GM18907 (cell line): ENCODE data around the gene C18orf32.
A peak's percentile ranks its signal among the peaks of the same experiment; 100 is the strongest.
"Not testable (repeated sequence)": the region's sequence is repeated elsewhere in the genome, so short reads cannot be mapped to it uniquely, and the experiment has no call there.

Experiments used
- ATAC-seq: cut with Tn5 transposase; IDR thresholded peaks from one replicate; pipeline ENCODE4 v1.9.1; 2021; ENCODE audit warnings: mild to moderate bottlenecking, moderate library complexity; ENCODE audit not compliant: unreplicated experiment

The C18orf32 gene

GRCh38 chr18:49486953-49487710 lies at the start of gene C18orf32:
C18orf32 (minus strand) TSS chr18:49487234; CDS start chr18:49483748, 3,486 bp downstream.
- peak; percentile 95 for ATAC-seq

GRCh38 chr18:49534846-49535601 lies 48.0 kb upstream of the C18orf32 start:
- ATAC-seq = no peak

- no peak for ATAC-seq
These were observed 44.7 kb upstream of the C18orf32 start for GRCh38 chr18:49531678-49532153.

- no peak for ATAC-seq
These were observed 42.6 kb upstream of the C18orf32 start for GRCh38 chr18:49529596-49529995.

GRCh38 chr18:49527631-49528327 lies 40.7 kb upstream of the C18orf32 start:
- ATAC-seq = no peak

GRCh38 chr18:49525981-49526380 lies 38.9 kb upstream of the C18orf32 start:
- ATAC-seq = no peak

- no peak for ATAC-seq
These were observed 37.9 kb upstream of the C18orf32 start for GRCh38 chr18:49524951-49525350.

- no peak for ATAC-seq
These were observed 37.3 kb upstream of the C18orf32 start for GRCh38 chr18:49524349-49524748.

GRCh38 chr18:49523580-49524093 lies 36.6 kb upstream of the C18orf32 start:
- not testable (repeated sequence) for ATAC-seq

- no peak for ATAC-seq
These were observed 34.3 kb upstream of the C18orf32 start for GRCh38 chr18:49521216-49521835.

- no peak for ATAC-seq
These were observed 33.7 kb upstream of the C18orf32 start for GRCh38 chr18:49520661-49521145.

GRCh38 chr18:49519101-49519971 lies 32.3 kb upstream of the C18orf32 start:
- ATAC-seq = no peak

- ATAC-seq = no peak
These were observed 30.4 kb upstream of the C18orf32 start for GRCh38 chr18:49517483-49517882.

GRCh38 chr18:49515516-49515915 lies 28.5 kb upstream of the C18orf32 start:
- ATAC-seq = no peak

- not testable (repeated sequence) for ATAC-seq
These were observed 28.0 kb upstream of the C18orf32 start for GRCh38 chr18:49515003-49515402.

- ATAC-seq = no peak
These were observed 27.5 kb upstream of the C18orf32 start for GRCh38 chr18:49514577-49514976.

GRCh38 chr18:49512876-49513275 lies 25.8 kb upstream of the C18orf32 start:
- not testable (repeated sequence) for ATAC-seq

GRCh38 chr18:49510393-49511115 lies 23.5 kb upstream of the C18orf32 start:
- ATAC-seq = no peak

- not testable (repeated sequence) for ATAC-seq
These were observed 19.4 kb upstream of the C18orf32 start for GRCh38 chr18:49506438-49506837.
